ENCODE measurements around the gene RPS6KA3.
"Not testable (repeated sequence)": the region's sequence is repeated elsewhere in the genome, so short reads cannot be mapped to it uniquely, and the experiment has no call there.

Gene RPS6KA3

GRCh38 chrX:20265221-20265725, 1.4 kb downstream of the RPS6KA3 start:
- peak in 2 of 3 experiments; percentile 47 to 57 for DNase-seq (ENCODE audit: low read depth in 3 of 3)

- DNase-seq (ENCODE audit: low read depth in 3 of 3): no peak
Measured at GRCh38 chrX:20263474-20263873, 3.2 kb downstream of the RPS6KA3 start.

- no peak for DNase-seq (ENCODE audit: low read depth in 3 of 3)
Measured at GRCh38 chrX:20260885-20261284, 5.8 kb downstream of the RPS6KA3 start.

- DNase-seq (ENCODE audit: low read depth in 3 of 3): no peak
Measured at GRCh38 chrX:20254712-20255299, 11.9 kb downstream of the RPS6KA3 start.

GRCh38 chrX:20253232-20253543, 13.5 kb downstream of the RPS6KA3 start:
- DNase-seq (ENCODE audit: low read depth in 3 of 3): no peak

GRCh38 chrX:20252381-20253231, 14.1 kb downstream of the RPS6KA3 start:
- peak in 2 of 3 experiments; percentile 40 to 47 for DNase-seq (ENCODE audit: low read depth in 3 of 3)

- no peak for DNase-seq (ENCODE audit: low read depth in 3 of 3)
Measured at GRCh38 chrX:20251691-20252090, 15.0 kb downstream of the RPS6KA3 start.

- DNase-seq (ENCODE audit: low read depth in 3 of 3): not testable (repeated sequence)
Measured at GRCh38 chrX:20250146-20250545, 16.6 kb downstream of the RPS6KA3 start.

GRCh38 chrX:20248592-20249192, 18.0 kb downstream of the RPS6KA3 start:
- no peak for DNase-seq (ENCODE audit: low read depth in 3 of 3)

GRCh38 chrX:20244931-20245330, 21.8 kb downstream of the RPS6KA3 start:
- no peak for DNase-seq (ENCODE audit: low read depth in 3 of 3)

GRCh38 chrX:20240201-20240600, 26.5 kb downstream of the RPS6KA3 start:
- DNase-seq (ENCODE audit: low read depth in 3 of 3): no peak

GRCh38 chrX:20237864-20238263, 28.8 kb downstream of the RPS6KA3 start:
- DNase-seq (ENCODE audit: low read depth in 3 of 3): no peak

- no peak for DNase-seq (ENCODE audit: low read depth in 3 of 3)
Measured at GRCh38 chrX:20235755-20236154, 31.0 kb downstream of the RPS6KA3 start.

GRCh38 chrX:20233336-20233735, 33.4 kb downstream of the RPS6KA3 start:
- no peak for DNase-seq (ENCODE audit: low read depth in 3 of 3)

- DNase-seq (ENCODE audit: low read depth in 3 of 3): no peak
Measured at GRCh38 chrX:20231598-20231997, 35.1 kb downstream of the RPS6KA3 start.

- DNase-seq (ENCODE audit: low read depth in 3 of 3): no peak
Measured at GRCh38 chrX:20230406-20230805, 36.3 kb downstream of the RPS6KA3 start.

- DNase-seq (ENCODE audit: low read depth in 3 of 3): no peak
Measured at GRCh38 chrX:20229155-20229554, 37.6 kb downstream of the RPS6KA3 start.

- no peak for DNase-seq (ENCODE audit: low read depth in 3 of 3)
Measured at GRCh38 chrX:20228245-20228644, 38.5 kb downstream of the RPS6KA3 start.

- DNase-seq (ENCODE audit: low read depth in 3 of 3): no peak
Measured at GRCh38 chrX:20227116-20227515, 39.6 kb downstream of the RPS6KA3 start.

- DNase-seq (ENCODE audit: low read depth in 3 of 3): no peak
Measured at GRCh38 chrX:20225488-20225833, 41.2 kb downstream of the RPS6KA3 start.

GRCh38 chrX:20224814-20225487, 41.8 kb downstream of the RPS6KA3 start:
- no peak for DNase-seq (ENCODE audit: low read depth in 3 of 3)

- no peak for DNase-seq (ENCODE audit: low read depth in 3 of 3)
Measured at GRCh38 chrX:20221902-20222301, 44.8 kb downstream of the RPS6KA3 start.
